HepG2 (cell line): Measurements from ENCODE around the gene PSMC3IP. TPM values are rescaled to one million over a fixed set of nuclear protein-coding genes. Genes with fewer than 3 reads are reported as not detected.

Experiments
- CENPBD1 ChIP-seq: sonication (generic); formaldehyde crosslinking; IDR thresholded peaks from 2 replicates; pipeline ENCODE4 v1.8.0; 2022; ENCODE audit warnings: missing genetic modification reagents, low read depth, mild to moderate bottlenecking, borderline replicate concordance
- HOXA7 ChIP-seq: sonication (generic); formaldehyde crosslinking; IDR thresholded peaks from 2 replicates; pipeline ENCODE4 v1.8.1; 2022; ENCODE audit warnings: mild to moderate bottlenecking, missing genetic modification reagents, moderate library complexity
- NONO ChIP-seq, 2 experiments: fragments of 450-650 bp in 1 of 2; sonication (generic) in 1 of 2; formaldehyde crosslinking in 1 of 2; IDR thresholded peaks in 1 of 2; conservative IDR thresholded peaks in 1 of 2; 2 replicates each; pipeline versions ENCODE4 v1.6.1 to v1.8.0; 2017 to 2022; ENCODE audit warnings: mild to moderate bottlenecking in 1 of 2, missing genetic modification reagents in 1 of 2, moderate library complexity in 1 of 2
- REXO4 ChIP-seq: sonication (generic); formaldehyde crosslinking; IDR thresholded peaks from 2 replicates; pipeline ENCODE4 v1.8.0; 2022; ENCODE audit warnings: missing genetic modification reagents, mild to moderate bottlenecking, borderline replicate concordance
- XBP1 ChIP-seq: sonication (generic); formaldehyde crosslinking; IDR thresholded peaks from 2 replicates; pipeline ENCODE4 v1.5.0; 2020; ENCODE audit warnings: missing genetic modification reagents
- ZBTB40 ChIP-seq, 2 experiments: fragments of 450-650 bp in 1 of 2; sonication (generic) in 1 of 2; formaldehyde crosslinking in 1 of 2; IDR thresholded peaks; 2 replicates each; pipeline versions ENCODE4 v1.6.1 to v1.8.0; 2016 to 2022; ENCODE audit warnings: antibody characterized with exemption in 1 of 2, mild to moderate bottlenecking in 1 of 2, missing genetic modification reagents in 1 of 2
- ZMAT3 ChIP-seq: sonication (generic); formaldehyde crosslinking; conservative IDR thresholded peaks from 2 replicates; pipeline ENCODE4 v1.7.0; 2021; ENCODE audit warnings: missing genetic modification reagents
- ZNF446 ChIP-seq: sonication (generic); formaldehyde crosslinking; IDR thresholded peaks from 2 replicates; pipeline ENCODE4 v1.5.0; 2020; ENCODE audit warnings: mild to moderate bottlenecking, missing genetic modification reagents
- ZNF547 ChIP-seq: sonication (generic); formaldehyde crosslinking; IDR thresholded peaks from 2 replicates; pipeline ENCODE4 v1.5.1; 2020; ENCODE audit warnings: mild to moderate bottlenecking, missing genetic modification reagents
- ZNF570 ChIP-seq: sonication (generic); formaldehyde crosslinking; IDR thresholded peaks from 2 replicates; pipeline ENCODE4 v1.4.0; 2020; ENCODE audit warnings: mild to moderate bottlenecking, missing genetic modification reagents, borderline replicate concordance
- ZNF777 ChIP-seq: sonication (generic); formaldehyde crosslinking; IDR thresholded peaks from 2 replicates; pipeline ENCODE4 v1.4.0; 2020; ENCODE audit warnings: missing genetic modification reagents
- ZNF790 ChIP-seq: sonication (generic); formaldehyde crosslinking; IDR thresholded peaks from 2 replicates; pipeline ENCODE4 v1.8.0; 2022; ENCODE audit warnings: missing genetic modification reagents, mild to moderate bottlenecking, borderline replicate concordance
- ZNF841 ChIP-seq: sonication (generic); formaldehyde crosslinking; IDR thresholded peaks from 2 replicates; pipeline ENCODE4 v1.8.1; 2023; ENCODE audit warnings: missing genetic modification reagents, borderline replicate concordance
- polyA plus RNA-seq, 8 experiments: library from polyadenylated mRNA; depleted of rRNA in 3 of 8; stranded (reverse) in 7 of 8; unstranded in 1 of 8; fragments of >200 nt; fragmentation: Illumina TruSeq in 4 of 8; extraction: Trizol in 4 of 8; gene quantifications; 2 replicates each; pipeline versions ENCODE4 v1.2.1 to v1.2.3, GENCODE V29; 2011 to 2016; ENCODE audit warnings: low read depth in 4 of 8, missing spikeins in 1 of 8, mixed read lengths in 1 of 8; ENCODE audit not compliant: insufficient read depth in 1 of 8
- total RNA-seq, 5 experiments: library from RNA; depleted of rRNA; stranded (reverse); fragments of >200 nt; fragmentation: Illumina TruSeq; extraction: Trizol; gene quantifications; 2 replicates each; pipeline ENCODE4 v1.2.3, GENCODE V29; 2016; ENCODE audit warnings: low read depth in 1 of 5
- TF ChIP-seq, protein P1 (sequence below): sonication (generic); formaldehyde crosslinking; IDR thresholded peaks from 2 replicates; pipeline ENCODE4 v1.4.0; 2020; ENCODE audit warnings: missing genetic modification reagents

Gene PSMC3IP
- total and polyA plus RNA-seq, 2 of the 13 experiments (the other 11 are each of a cell fraction or from before 2014, with no cell fraction given) = 6.5 to 22.4 TPM

- TF ChIP-seq HOXA7 (CRISPR knock-in tag) (no peak), ZBTB40 (IDR thresholded peaks at IDR 0.05) (no peak), ZBTB40 (CRISPR knock-in tag; IDR thresholded peaks at IDR 0.05) (no peak; the same call in 1 of the 2 replicates), ZNF841 (no peak), XBP1 (CRISPR knock-in tag) (no peak), CENPBD1 (CRISPR knock-in tag) (no peak; the same call in 1 of the 2 replicates), ZMAT3 (CRISPR knock-in tag) (no peak), ZNF790 (CRISPR knock-in tag) (0 out of 2 replicates have a peak, but pooled peaks have one; percentile 34), ZNF547 (peak; percentile 80; the same call in 1 of the 2 replicates), ZNF446 (CRISPR knock-in tag) (0 out of 2 replicates have a peak, but pooled peaks have one; percentile 5), REXO4 (CRISPR knock-in tag) (no peak), ZNF777 (CRISPR knock-in tag) (peak; percentile 85), NONO (IDR thresholded peaks at IDR 0.05) (no peak), NONO (CRISPR knock-in tag; conservative IDR thresholded peaks at IDR 0.05) (0 out of 2 replicates have a peak, but pooled peaks have one; percentile 35), ZNF570 (CRISPR knock-in tag) (no peak)
- TF ChIP-seq, protein P1, sequence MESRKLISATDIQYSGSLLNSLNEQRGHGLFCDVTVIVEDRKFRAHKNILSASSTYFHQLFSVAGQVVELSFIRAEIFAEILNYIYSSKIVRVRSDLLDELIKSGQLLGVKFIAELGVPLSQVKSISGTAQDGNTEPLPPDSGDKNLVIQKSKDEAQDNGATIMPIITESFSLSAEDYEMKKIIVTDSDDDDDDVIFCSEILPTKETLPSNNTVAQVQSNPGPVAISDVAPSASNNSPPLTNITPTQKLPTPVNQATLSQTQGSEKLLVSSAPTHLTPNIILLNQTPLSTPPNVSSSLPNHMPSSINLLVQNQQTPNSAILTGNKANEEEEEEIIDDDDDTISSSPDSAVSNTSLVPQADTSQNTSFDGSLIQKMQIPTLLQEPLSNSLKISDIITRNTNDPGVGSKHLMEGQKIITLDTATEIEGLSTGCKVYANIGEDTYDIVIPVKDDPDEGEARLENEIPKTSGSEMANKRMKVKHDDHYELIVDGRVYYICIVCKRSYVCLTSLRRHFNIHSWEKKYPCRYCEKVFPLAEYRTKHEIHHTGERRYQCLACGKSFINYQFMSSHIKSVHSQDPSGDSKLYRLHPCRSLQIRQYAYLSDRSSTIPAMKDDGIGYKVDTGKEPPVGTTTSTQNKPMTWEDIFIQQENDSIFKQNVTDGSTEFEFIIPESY (CRISPR knock-in tag) = no peak
These were observed 45.8 kb downstream of the PSMC3IP start (continued) for GRCh38 chr17:42531455-42532354.
